H9 (cell line): Measurements from ENCODE around the gene KRTAP10-12. TPM values are rescaled to one million over a fixed set of nuclear protein-coding genes. Genes with fewer than 3 reads are reported as not detected.

ENCODE experiments used
- DNase-seq: peaks from one replicate; pipeline ENCODE4 v3.0.0-alpha.2; 2017
- H2AFZ ChIP-seq: one replicate; pipeline ENCODE4 v1.6.1; 2013; ENCODE audit warnings: mild to moderate bottlenecking, low read length, control low read depth, moderate library complexity
- H2AK5ac ChIP-seq: 2 replicates; pipeline ENCODE4 v1.6.1; 2013; ENCODE audit warnings: low read length, control low read depth, mixed read lengths; ENCODE audit not compliant: insufficient read length
- H2BK120ac ChIP-seq: one replicate; pipeline ENCODE4 v1.6.1; 2013; ENCODE audit warnings: low read depth, mild to moderate bottlenecking, low read length, control low read depth, inconsistent platforms; ENCODE audit not compliant: poor library complexity, severe bottlenecking
- H2BK12ac ChIP-seq: 2 replicates; pipeline ENCODE4 v1.6.1; 2013; ENCODE audit warnings: low read length, control low read depth, mixed read lengths, low read depth; ENCODE audit not compliant: insufficient read length
- H2BK15ac ChIP-seq: 2 replicates; pipeline ENCODE4 v1.6.1; 2013; ENCODE audit warnings: low read depth, low read length, control low read depth
- H2BK20ac ChIP-seq: one replicate; pipeline ENCODE4 v1.6.1; 2013; ENCODE audit warnings: low read depth, mild to moderate bottlenecking, low read length, control low read depth, inconsistent platforms; ENCODE audit not compliant: poor library complexity, severe bottlenecking
- H2BK5ac ChIP-seq: 2 replicates; pipeline ENCODE4 v1.6.1; 2013; ENCODE audit warnings: low read length, control low read depth, mixed read lengths; ENCODE audit not compliant: insufficient read length
- H3K14ac ChIP-seq: 2 replicates; pipeline ENCODE4 v1.6.1; 2013; ENCODE audit warnings: low read length, control low read depth; ENCODE audit not compliant: insufficient read depth
- H3K18ac ChIP-seq: 2 replicates; pipeline ENCODE4 v1.6.1; 2013; ENCODE audit warnings: low read depth, mild to moderate bottlenecking, mixed read lengths, low read length, control low read depth; ENCODE audit not compliant: insufficient read length
- H3K23ac ChIP-seq: 2 replicates; pipeline ENCODE4 v1.6.1; 2013; ENCODE audit warnings: low read length, control low read depth, mixed read lengths, low read depth; ENCODE audit not compliant: insufficient read length
- H3K23me2 ChIP-seq: 2 replicates; pipeline ENCODE4 v1.6.1; 2013; ENCODE audit warnings: low read depth, mild to moderate bottlenecking, mixed read lengths, low read length, control low read depth; ENCODE audit not compliant: insufficient read length, poor library complexity, severe bottlenecking
- H3K27ac ChIP-seq: 2 replicates; pipeline ENCODE4 v1.5.1; 2013; ENCODE audit warnings: low read length, control low read depth, mixed read lengths, low read depth; ENCODE audit not compliant: insufficient read length
- H3K27me3 ChIP-seq: 2 replicates; pipeline ENCODE4 v1.6.1; 2013; ENCODE audit warnings: low read length, control low read depth, inconsistent platforms; ENCODE audit not compliant: insufficient read depth
- H3K4ac ChIP-seq: 2 replicates; pipeline ENCODE4 v1.6.1; 2013; ENCODE audit warnings: low read depth, mild to moderate bottlenecking, control low read depth, inconsistent platforms, low read length, moderate library complexity
- H3K4me1 ChIP-seq: 2 replicates; pipeline ENCODE4 v1.6.1; 2013; ENCODE audit warnings: low read length, control low read depth, inconsistent platforms; ENCODE audit not compliant: insufficient read depth
- H3K4me2 ChIP-seq: 2 replicates; pipeline ENCODE4 v1.6.1; 2013; ENCODE audit warnings: low read length, control low read depth, mixed read lengths; ENCODE audit not compliant: insufficient read length, insufficient read depth
- H3K56ac ChIP-seq: 2 replicates; pipeline ENCODE4 v1.6.1; 2013; ENCODE audit warnings: low read depth, mild to moderate bottlenecking, mixed read lengths, low read length, control low read depth; ENCODE audit not compliant: insufficient read length
- H3K79me1 ChIP-seq: 2 replicates; pipeline ENCODE4 v1.6.1; 2013; ENCODE audit warnings: low read depth, mild to moderate bottlenecking, moderate library complexity, low read length, control low read depth, inconsistent platforms; ENCODE audit not compliant: insufficient read depth, poor library complexity, severe bottlenecking
- H3K79me2 ChIP-seq: 2 replicates; pipeline ENCODE4 v1.6.1; 2013; ENCODE audit warnings: low read length, control low read depth, inconsistent platforms; ENCODE audit not compliant: insufficient read depth
- H3K9ac ChIP-seq: 2 replicates; pipeline ENCODE4 v1.6.1; 2013; ENCODE audit warnings: low read length, control low read depth, mixed read lengths; ENCODE audit not compliant: insufficient read length; ENCODE audit errors: extremely low read depth
- H3K9me3 ChIP-seq: one replicate; pipeline ENCODE4 v1.6.1; 2013; ENCODE audit warnings: low read depth, low read length, inconsistent platforms; ENCODE audit not compliant: control insufficient read depth
- H3T11ph ChIP-seq: one replicate; pipeline ENCODE4 v1.6.1; 2013; ENCODE audit warnings: mild to moderate bottlenecking, low read length, control low read depth, inconsistent platforms
- H4K20me1 ChIP-seq: one replicate; pipeline ENCODE4 v1.6.1; 2013; ENCODE audit not compliant: control insufficient read depth, insufficient read length, insufficient read depth
- H4K5ac ChIP-seq: 2 replicates; pipeline ENCODE4 v1.6.1; 2013; ENCODE audit warnings: low read depth, mild to moderate bottlenecking, mixed read lengths, low read length, control low read depth; ENCODE audit not compliant: insufficient read length
- H4K8ac ChIP-seq: replicated peaks from 2 replicates; pipeline ENCODE4 v1.6.1; 2013; ENCODE audit warnings: low read length, control low read depth, mixed read lengths, low read depth; ENCODE audit not compliant: insufficient read length
- H4K91ac ChIP-seq: 2 replicates; pipeline ENCODE4 v1.6.1; 2013; ENCODE audit warnings: low read depth, mild to moderate bottlenecking, moderate library complexity, mixed read lengths, low read length, control low read depth; ENCODE audit not compliant: insufficient read length
- H3K27ac Mint-ChIP-seq, 3 experiments: 2 replicates in 2 of 3; 3 replicates in 1 of 3; pipeline ENCODE4 v1.8.0; 2020 to 2021; ENCODE audit warnings: mixed read lengths in 3 of 3, mild to moderate bottlenecking in 1 of 3, moderate library complexity in 1 of 3
- H3K27me3 Mint-ChIP-seq: 2 replicates; pipeline ENCODE4 v1.8.0; 2021; ENCODE audit warnings: low read depth, mild to moderate bottlenecking, moderate library complexity, mixed read lengths
- H3K36me3 Mint-ChIP-seq, 3 experiments: 2 replicates in 2 of 3; 3 replicates in 1 of 3; pipeline ENCODE4 v1.8.0; 2020 to 2021; ENCODE audit warnings: low read depth in 3 of 3, mixed read lengths in 3 of 3; ENCODE audit not compliant: insufficient read depth in 1 of 3
- H3K4me1 Mint-ChIP-seq, 2 experiments: 2 replicates each; pipeline ENCODE4 v1.8.0; 2020; ENCODE audit warnings: mixed read lengths in 2 of 2
- H3K4me3 Mint-ChIP-seq, 2 experiments: 2 replicates in 1 of 2; 3 replicates in 1 of 2; pipeline ENCODE4 v1.8.0; 2020 to 2021; ENCODE audit warnings: mild to moderate bottlenecking in 2 of 2, mixed read lengths in 2 of 2, moderate library complexity in 1 of 2
- H3K9me3 Mint-ChIP-seq, 2 experiments: 2 replicates in 1 of 2; 3 replicates in 1 of 2; pipeline ENCODE4 v1.8.0; 2020; ENCODE audit warnings: mild to moderate bottlenecking in 2 of 2, mixed read lengths in 2 of 2, moderate library complexity in 1 of 2
- CTCF ChIP-seq: fragments of 200-600 bp; sonication (generic); conservative IDR thresholded peaks from 3 replicates; pipeline ENCODE4 v1.8.0; 2021; ENCODE audit warnings: antibody characterized with exemption, mild to moderate bottlenecking
- WGBS: extraction: QIAGEN DNeasy Blood & Tissue Kit; methylation state at CpG from one replicate; pipeline ENCODE4 v1.1.7; 2013; ENCODE audit warnings: missing lambda C conversion rate, low lambda C conversion rate, mixed read lengths; ENCODE audit not compliant: insufficient read length; ENCODE audit errors: extremely low coverage; 5-methylcytosine and 5-hydroxymethylcytosine counted together
- total RNA-seq: library from RNA; stranded (reverse); gene quantifications from 2 replicates; pipeline ENCODE4 v1.2.1, GENCODE V29; 2021

The KRTAP10-12 gene
- total RNA-seq, 1 experiment from 2014 or later = not detected

GRCh38 chr21:44702111-44702972, 5.4 kb downstream of the KRTAP10-12 start:
- Mint-ChIP-seq H3K4me1 (peaks cover 73 to 77% of the 10 kb centered on the region in 2 experiments), H3K27ac (peak overlapping the region in 2 of 3 experiments; percentile 86 to 91; a peak in 4 of 7 replicates), H3K4me3 (peak overlapping the region in 1 of 2 experiments; percentile 42; a peak in 2 of 5 replicates), H3K9me3 (no peaks in the 10 kb centered on the region; a peak in 1 of 5 replicates), H3K27me3 (peaks cover 31% of the 10 kb centered on the region), H3K36me3 (no peaks in the 10 kb centered on the region)
- Histone ChIP-seq H3T11ph (no peak overlapping the region), H2AK5ac (no peak overlapping the region), H2BK120ac (no peak overlapping the region), H4K8ac (no peak overlapping the region), H3K4me2 (no peak overlapping the region), H2BK15ac (no peak overlapping the region), H3K79me2 (no peaks in the 10 kb centered on the region), H3K23ac (no peak overlapping the region), H3K23me2 (peaks cover 9% of the 10 kb centered on the region), H4K5ac (no peak overlapping the region), H3K4ac (no peak overlapping the region), H3K9ac (no peak overlapping the region), H3K27me3 (peaks cover 11% of the 10 kb centered on the region; the same call in 1 of the 2 replicates), H4K20me1 (no peaks in the 10 kb centered on the region), H3K56ac (no peak overlapping the region), H2BK5ac (no peak overlapping the region), H3K14ac (peak overlapping the region; percentile 32; the same call in 1 of the 2 replicates), H3K18ac (peak overlapping the region; percentile 22), H2BK20ac (no peak overlapping the region), H3K4me1 (peaks cover 11% of the 10 kb centered on the region; the same call in 1 of the 2 replicates), H2BK12ac (no peak overlapping the region), H3K79me1 (no peaks in the 10 kb centered on the region), H4K91ac (no peak overlapping the region), H2AFZ (no peak overlapping the region), H3K9me3 (no peaks in the 10 kb centered on the region), H3K27ac (no peak overlapping the region)
- no peak for TF ChIP-seq CTCF
- no peak for DNase-seq
- WGBS = no CpG with 5 or more reads among the region's 22 CpGs
